HEK293 (cell line): ENCODE results near the gene KPTN.

Source experiments
- CTCF ChIA-PET: fragments of 350-600 bp; formaldehyde crosslinking; extraction: SDS; loops from one replicate; lab custom pipeline; 2021; ENCODE audit warnings: antibody characterized with exemption; lab: Yijun Ruan, JAX
- POLR2A ChIA-PET: fragments of 300-600 bp; formaldehyde crosslinking; extraction: SDS; loops from one replicate; lab custom pipeline; 2020; ENCODE audit warnings: antibody characterized with exemption, inconsistent platforms; lab: Yijun Ruan, JAX
- H3K27ac ChIP-seq: fragments of 200-500 bp; sonication (Bioruptor generic); 2 replicates; pipeline ENCODE4 v1.5.1; 2014; ENCODE audit warnings: low read depth, low read length, control low read depth, inconsistent platforms; ENCODE audit errors: extremely low read depth
- H3K36me3 ChIP-seq, 2 experiments: fragments of 200-500 bp in 1 of 2; sonication (Bioruptor generic) in 1 of 2; 1 replicate in 1 of 2; 2 replicates in 1 of 2; pipeline ENCODE4 v1.5.1; 2014 to 2017; ENCODE audit warnings: inconsistent platforms in 2 of 2, low read length in 2 of 2; ENCODE audit not compliant: control insufficient read depth in 2 of 2, insufficient read depth in 1 of 2
- H3K4me1 ChIP-seq: fragments of 200-500 bp; sonication (Bioruptor generic); 2 replicates; pipeline ENCODE4 v1.5.1; 2014; ENCODE audit warnings: mild to moderate bottlenecking, low read length, inconsistent platforms; ENCODE audit not compliant: control insufficient read depth, insufficient read depth
- H3K4me3 ChIP-seq: 2 replicates; pipeline ENCODE4 v1.5.1; 2011; ENCODE audit warnings: low read depth, mild to moderate bottlenecking, control low read depth, low read length, moderate library complexity
- H3K9me3 ChIP-seq: fragments of 200-500 bp; sonication (Bioruptor generic); 2 replicates; pipeline ENCODE4 v1.5.1; 2014; ENCODE audit warnings: low read depth, low read length, inconsistent platforms; ENCODE audit not compliant: control insufficient read depth, insufficient read depth
- EGR2 ChIP-seq: fragments of 450-650 bp; formaldehyde crosslinking; IDR thresholded peaks from 2 replicates; pipeline ENCODE4 v1.5.1; 2016; ENCODE audit warnings: low read depth, missing biosample characterization, missing genetic modification characterization
- GLI2 ChIP-seq: fragments of 450-650 bp; formaldehyde crosslinking; IDR thresholded peaks from 2 replicates; pipeline ENCODE4; 2017; ENCODE audit warnings: missing biosample characterization, missing genetic modification characterization, low read depth, borderline replicate concordance
- GLIS1 ChIP-seq: fragments of 450-650 bp; formaldehyde crosslinking; IDR thresholded peaks from 2 replicates; pipeline ENCODE4 v1.5.1; 2016; ENCODE audit warnings: missing biosample characterization, missing genetic modification characterization
- PRDM10 ChIP-seq: fragments of 450-650 bp; formaldehyde crosslinking; IDR thresholded peaks from 2 replicates; pipeline ENCODE4 v1.5.1; 2016; ENCODE audit warnings: missing biosample characterization, missing genetic modification characterization
- TSHZ1 ChIP-seq: fragments of 450-650 bp; formaldehyde crosslinking; IDR thresholded peaks from 2 replicates; pipeline ENCODE4 v1.5.1; 2016; ENCODE audit warnings: missing biosample characterization, missing genetic modification characterization, borderline replicate concordance
- ZBTB48 ChIP-seq: fragments of 450-650 bp; formaldehyde crosslinking; IDR thresholded peaks from 2 replicates; pipeline ENCODE4 v1.5.1; 2016; ENCODE audit warnings: missing biosample characterization, missing genetic modification characterization
- ZFHX2 ChIP-seq: fragments of 450-650 bp; formaldehyde crosslinking; conservative IDR thresholded peaks from 2 replicates; pipeline ENCODE4 v1.5.1; 2016; ENCODE audit warnings: missing biosample characterization, missing genetic modification characterization
- ZNF157 ChIP-seq: fragments of 450-650 bp; formaldehyde crosslinking; IDR thresholded peaks from 2 replicates; pipeline ENCODE4 v1.5.1; 2016; ENCODE audit warnings: missing biosample characterization, missing genetic modification characterization
- ZNF174 ChIP-seq: fragments of 450-650 bp; formaldehyde crosslinking; IDR thresholded peaks from 2 replicates; pipeline ENCODE4 v1.5.0; 2017; ENCODE audit warnings: missing biosample characterization, mild to moderate bottlenecking, missing genetic modification characterization
- ZNF274 ChIP-seq, 2 experiments: fragments of 200-500 bp in 1 of 2; fragments of 450-650 bp in 1 of 2; sonication (Bioruptor generic) in 1 of 2; formaldehyde crosslinking in 1 of 2; IDR thresholded peaks; 2 replicates each; pipeline versions ENCODE4 v1.5.1 to v1.6.1; 2014 to 2016; ENCODE audit warnings: borderline replicate concordance in 1 of 2, inconsistent platforms in 1 of 2, low read length in 1 of 2, missing biosample characterization in 1 of 2, missing genetic modification characterization in 1 of 2
- ZNF280C ChIP-seq: fragments of 450-650 bp; formaldehyde crosslinking; IDR thresholded peaks from 2 replicates; pipeline ENCODE4 v1.5.1; 2016; ENCODE audit warnings: missing biosample characterization, missing genetic modification characterization
- ZNF292 ChIP-seq: fragments of 450-650 bp; formaldehyde crosslinking; IDR thresholded peaks from 2 replicates; pipeline ENCODE4 v1.5.1; 2016; ENCODE audit warnings: low read depth, missing biosample characterization, missing genetic modification characterization, borderline replicate concordance
- ZNF366 ChIP-seq: fragments of 450-650 bp; formaldehyde crosslinking; conservative IDR thresholded peaks from 2 replicates; pipeline ENCODE4 v1.5.1; 2016; ENCODE audit warnings: missing biosample characterization, missing genetic modification characterization
- ZNF596 ChIP-seq: fragments of 450-650 bp; IDR thresholded peaks from 2 replicates; pipeline ENCODE4 v1.5.0; 2018; ENCODE audit warnings: missing biosample characterization, mild to moderate bottlenecking, missing genetic modification characterization, moderate library complexity
- ZNF677 ChIP-seq: fragments of 450-650 bp; IDR thresholded peaks from 2 replicates; pipeline ENCODE4 v1.5.0; 2018; ENCODE audit warnings: missing biosample characterization, mild to moderate bottlenecking, missing genetic modification characterization, moderate library complexity

The KPTN gene

GRCh38 chr19:47471733-47472457 is 12.1 kb downstream of the KPTN start, which contains the start of gene SLC8A2 (continued):
- 0 out of 2 replicates have a peak, but pooled peaks have one; percentile 58 for TF ChIP-seq TSHZ1 (tag by site-specific recombination)

GRCh38 chr19:47471381-47471732 is 12.7 kb downstream of the KPTN start:
- Histone ChIP-seq H3K36me3 (no peaks in the 10 kb centered on the region), H3K4me1 (no peaks in the 10 kb centered on the region), H3K4me3 (peak overlapping the region; percentile 6; the same call in 1 of the 2 replicates), H3K27ac (no peak overlapping the region), H3K9me3 (no peaks in the 10 kb centered on the region)
- ChIA-PET CTCF (interaction anchor here (0.8 to 1.1 kb wide), 2 partner anchors 129 to 235 kb away, joined by 3 read pairs; no protein-coding TSS in a partner anchor), POLR2A (interaction anchor here (2.2 kb wide), 1 partner anchor 12 kb away, joined by 7 read pairs; the partner anchor contains the start of gene KPTN)
- TF ChIP-seq ZNF677 (tag by site-specific recombination), result no peak
- TF ChIP-seq ZFHX2 (tag by site-specific recombination), result peak; percentile 55; the same call in 1 of the 2 replicates

GRCh38 chr19:47470447-47471195 is 13.4 kb downstream of the KPTN start:
- H3K9me3 ChIP-seq, result no peaks in the 10 kb centered on the region
- no peak overlapping the region for H3K4me3 ChIP-seq
- POLR2A ChIA-PET, result interaction anchor here (2.2 kb wide), 1 partner anchor 13 kb away, joined by 7 read pairs; the partner anchor contains the start of gene KPTN
- TF ChIP-seq ZNF366 (tag by site-specific recombination), result peak; percentile 68
- no peak for TF ChIP-seq ZNF292
- TF ChIP-seq ZNF280C, result no peak
- TF ChIP-seq GLIS1 (tag by site-specific recombination), result peak; percentile 48; the same call in 1 of the 2 replicates
- TF ChIP-seq ZBTB48 (tag by site-specific recombination), result no peak
- no peak for TF ChIP-seq GLI2 (tag by site-specific recombination)
- TF ChIP-seq ZNF157 (tag by site-specific recombination), result no peak
- TF ChIP-seq ZNF596, result peak; percentile 19; the same call in 1 of the 2 replicates
- 0 out of 2 replicates have a peak, but pooled peaks have one; percentile 16 for TF ChIP-seq PRDM10
- TF ChIP-seq EGR2 (tag by site-specific recombination), result 0 out of 2 replicates have a peak, but pooled peaks have one; percentile 11
- TF ChIP-seq ZNF174 (tag by site-specific recombination), result no peak
- no peak for TF ChIP-seq ZNF274 (IDR thresholded peaks at IDR 0.05; ENCODE audit: low read length)
- TF ChIP-seq ZNF274 (tag by site-specific recombination; IDR thresholded peaks at IDR 0.05; ENCODE audit: borderline replicate concordance), result 0 out of 2 replicates have a peak, but pooled peaks have one; percentile 43
- no peaks in the 10 kb centered on the region for H3K4me1 ChIP-seq
- no peak overlapping the region for H3K27ac ChIP-seq
- H3K36me3 ChIP-seq, result no peaks in the 10 kb centered on the region
- CTCF ChIA-PET, result interaction anchor here (0.5 to 1.1 kb wide), 4 partner anchors 32 to 324 kb away, joined by 3 to 6 read pairs (median 4); no protein-coding TSS in a partner anchor
